GM23248 (cell line): ENCODE measurements around the gene ABHD17A.

Experiments used
- EZH2 ChIP-seq: fragments of 200-600 bp; sonication (generic); IDR thresholded peaks from 2 replicates; pipeline ENCODE4 v1.6.1; 2018; ENCODE audit warnings: antibody characterized with exemption, mild to moderate bottlenecking; ENCODE audit not compliant: insufficient read depth, poor library complexity, severe bottlenecking
- EZH2phosphoT487 ChIP-seq: fragments of 200-600 bp; sonication (generic); IDR thresholded peaks from 2 replicates; pipeline ENCODE4 v1.6.1; 2018; ENCODE audit warnings: antibody characterized with exemption, moderate library complexity, mild to moderate bottlenecking, low read depth; ENCODE audit not compliant: insufficient read depth

- TF ChIP-seq EZH2phosphoT487 (no peak), EZH2 (no peak)
Measured at GRCh38 chr19:1856345-1856697, 29.0 kb downstream of the ABHD17A start.
